Lower leg skin (tissue), 3 donors: Measurements from ENCODE around the gene HS6ST2.

Source experiments
- CTCF ChIP-seq, 3 donors: fragments of 450-650 bp; IDR thresholded peaks; one replicate each; pipeline ENCODE4 v1.5.1; 2016; ENCODE audit warnings: antibody characterized with exemption in 3 of 3, mild to moderate bottlenecking in 3 of 3, moderate library complexity in 2 of 3
- POLR2A ChIP-seq, 2 donors: fragments of 450-650 bp; IDR thresholded peaks; one replicate each; pipeline ENCODE4 v1.6.1; 2016 to 2017; ENCODE audit warnings: antibody characterized with exemption in 2 of 2, mild to moderate bottlenecking in 1 of 2, moderate library complexity in 1 of 2

- TF ChIP-seq POLR2A (IDR thresholded peaks at IDR 0.05): no peak
- TF ChIP-seq CTCF (IDR thresholded peaks at IDR 0.05): no peak
Observed at GRCh38 chrX:132983496-132983895, 25.1 kb upstream of the HS6ST2 start.
